EL (cell line): ENCODE results near the gene PTN.
A peak's percentile ranks its signal among the peaks of the same experiment; 100 is the strongest.

Experiments used
- DNase-seq: peaks from one replicate; pipeline ENCODE4 v3.0.0-alpha.2; 2016

Gene PTN

GRCh38 chr7:137343281-137343841 lies at the start of gene PTN:
TSS of gene PTN (minus strand) at chr7:137343733. CDS start at chr7:137254973, 88,760 bp downstream.
- DNase-seq: peak; percentile 81

GRCh38 chr7:137390076-137390475 lies 46.5 kb upstream of the PTN start:
- DNase-seq: no peak

GRCh38 chr7:137388916-137389315 lies 45.4 kb upstream of the PTN start:
- no peak for DNase-seq

- no peak for DNase-seq
Observed at GRCh38 chr7:137386966-137387365, 43.4 kb upstream of the PTN start.

- DNase-seq: no peak
Observed at GRCh38 chr7:137381045-137381444, 37.5 kb upstream of the PTN start.

- DNase-seq: no peak
Observed at GRCh38 chr7:137373507-137373906, 30.0 kb upstream of the PTN start.

GRCh38 chr7:137371616-137372015 lies 28.1 kb upstream of the PTN start:
- DNase-seq: no peak

- DNase-seq: no peak
Observed at GRCh38 chr7:137366995-137367394, 23.5 kb upstream of the PTN start.

- no peak for DNase-seq
Observed at GRCh38 chr7:137363683-137364082, 20.1 kb upstream of the PTN start.

GRCh38 chr7:137360087-137360679 lies 16.6 kb upstream of the PTN start:
- DNase-seq: peak; percentile 2

- DNase-seq: no peak
Observed at GRCh38 chr7:137354961-137355360, 11.4 kb upstream of the PTN start.

GRCh38 chr7:137354396-137354795 lies 10.9 kb upstream of the PTN start:
- peak; percentile 6 for DNase-seq

GRCh38 chr7:137351941-137352340 lies 8.4 kb upstream of the PTN start:
- no peak for DNase-seq

- no peak for DNase-seq
Observed at GRCh38 chr7:137345799-137346449, 2.4 kb upstream of the PTN start.

- DNase-seq: peak; percentile 11
Observed at GRCh38 chr7:137342828-137343261, 688 bp downstream of the PTN start.

- peak; percentile 4 for DNase-seq
Observed at GRCh38 chr7:137342265-137342664, 1.3 kb downstream of the PTN start.

GRCh38 chr7:137337902-137338301 lies 5.6 kb downstream of the PTN start:
- no peak for DNase-seq

GRCh38 chr7:137335814-137336213 lies 7.7 kb downstream of the PTN start:
- DNase-seq: no peak

GRCh38 chr7:137331378-137331777 lies 12.2 kb downstream of the PTN start:
- peak; percentile 32 for DNase-seq

GRCh38 chr7:137329411-137329810 lies 14.1 kb downstream of the PTN start:
- no peak for DNase-seq

- DNase-seq: peak; percentile 20
Observed at GRCh38 chr7:137328373-137329120, 15.0 kb downstream of the PTN start.

- peak; percentile 37 for DNase-seq
Observed at GRCh38 chr7:137325927-137326326, 17.6 kb downstream of the PTN start.

GRCh38 chr7:137324796-137325696 lies 18.5 kb downstream of the PTN start:
- no peak for DNase-seq
